ENCODE results near the gene EOLA2.

- no peak for TF ChIP-seq CTCF (IDR thresholded peaks at IDR 0.05; ENCODE audit: control extremely low read depth in 1 of 3, insufficient read depth in 1 of 3, low read depth in 1 of 3, low read length in 3 of 3)
- TF ChIP-seq CREB1 (IDR thresholded peaks at IDR 0.05), result no peak
- TF ChIP-seq ASH2L (IDR thresholded peaks at IDR 0.05; ENCODE audit: low read length), result no peak
- TF ChIP-seq SP1 (IDR thresholded peaks at IDR 0.05; ENCODE audit: low read depth, low read length), result no peak
- TF ChIP-seq SP4 (IDR thresholded peaks at IDR 0.05; ENCODE audit: low read length), result no peak
- no peak for TF ChIP-seq MAFK (IDR thresholded peaks at IDR 0.05; ENCODE audit: low read depth, low read length)
Measured at GRCh38 chrX:149982310-149982709, 44.0 kb upstream of the EOLA2 start.
